Aorta (tissue), 5 donors: ENCODE results near the gene DGKG. TPM values are rescaled to one million over a fixed set of nuclear protein-coding genes. Genes with fewer than 3 reads are reported as not detected.

ENCODE experiments used
- ATAC-seq: fragments of 200-7000 bp; cut with Tn5 transposase; one replicate; pipeline ENCODE4 v1.9.1; 2022; ENCODE audit warnings: moderate library complexity; ENCODE audit not compliant: low FRiP score
- DNase-seq, 2 donors: peaks; one replicate each; pipeline ENCODE4 v3.0.0-alpha.2; 2020
- H3K27ac ChIP-seq, 2 donors: one replicate each; pipeline ENCODE4 v1.5.1; 2013; ENCODE audit warnings: low read length in 2 of 2, mild to moderate bottlenecking in 2 of 2, moderate library complexity in 2 of 2, control low read depth in 1 of 2, inconsistent platforms in 1 of 2, low read depth in 1 of 2
- H3K27me3 ChIP-seq, 2 donors: one replicate each; pipeline ENCODE4 v1.6.1; 2013; ENCODE audit warnings: control low read depth in 1 of 2, low read length in 1 of 2, mild to moderate bottlenecking in 1 of 2, moderate library complexity in 1 of 2; ENCODE audit not compliant: insufficient read depth in 2 of 2, control insufficient read depth in 1 of 2
- H3K36me3 ChIP-seq, 2 donors: one replicate each; pipeline ENCODE4 v1.6.1; 2013; ENCODE audit warnings: control low read depth in 1 of 2, low read length in 1 of 2, mild to moderate bottlenecking in 1 of 2; ENCODE audit not compliant: insufficient read depth in 2 of 2, control insufficient read depth in 1 of 2
- H3K4me1 ChIP-seq, 2 donors: one replicate each; pipeline ENCODE4 v1.6.1; 2013; ENCODE audit warnings: low read length in 2 of 2, control low read depth in 1 of 2, mild to moderate bottlenecking in 1 of 2, moderate library complexity in 1 of 2; ENCODE audit not compliant: insufficient read depth in 2 of 2, control insufficient read depth in 1 of 2
- H3K4me3 ChIP-seq, 2 donors: one replicate each; pipeline ENCODE4 v1.5.1; 2013; ENCODE audit warnings: low read length in 2 of 2, control low read depth in 1 of 2, mild to moderate bottlenecking in 1 of 2
- H3K9me3 ChIP-seq: one replicate; pipeline ENCODE4 v1.6.1; 2013; ENCODE audit warnings: mild to moderate bottlenecking, low read length; ENCODE audit not compliant: control insufficient read depth
- WGBS, 2 donors: extraction: QIAGEN DNeasy Blood & Tissue Kit; methylation state at CpG; one replicate each; pipeline ENCODE4 v1.1.7; 2013; 5-methylcytosine and 5-hydroxymethylcytosine counted together
- intact Hi-C, 2 donors: fragments of 100-400 bp; cut with DNase I; formaldehyde crosslinking; loops; one replicate each; pipeline versions ENCODE4 v1.14.2 to v1.15.0; 2022
- polyA plus RNA-seq, 2 donors: library from polyadenylated mRNA; stranded (reverse); fragments of 200-250 nt; gene quantifications; one replicate each; pipeline ENCODE4 v1.2.3, GENCODE V29; 2013
- total RNA-seq, 2 donors: library from RNA; stranded (reverse); fragmentation: NEBNext Ultra II Directional; extraction: Animal tissue kit (Norgen Biotek cat#: 25700); gene quantifications; one replicate each; pipeline ENCODE4 v1.2.1, GENCODE V29; 2021
- donor health status: healthy with polysubstance abuse.
- donor health status: Bipolar disorder and iron deficiency.
- donor health status: DM: no; HTN: no; CAD: no.
- donor health status: DM: no; HTN: no; CAD: no.
- donor health status: DM: yes; HTN: yes; CAD: no.

The DGKG gene
- total and polyA plus RNA-seq, 4 donors: 0.95 to 37.1 (median 7.4) TPM

GRCh38 chr3:186254676-186255650 lies 107.1 kb downstream of the DGKG start:
- peaks cover 0 to 4% of the 10 kb centered on the region in 2 donors for H3K36me3 ChIP-seq
- WGBS, 2 donors: 82 to 86% methylated on average over 17 of the region's 17 CpGs
- intact Hi-C loops: no loop called here
- DNase-seq: peak in 1 of 2 donors; percentile 63
- no peak overlapping the region for H3K27ac ChIP-seq
- H3K4me1 ChIP-seq: no peaks in the 10 kb centered on the region
- no peaks in the 10 kb centered on the region for H3K27me3 ChIP-seq
- ATAC-seq: no peak
- no peak overlapping the region for H3K4me3 ChIP-seq
- no peaks in the 10 kb centered on the region for H3K9me3 ChIP-seq

- Histone ChIP-seq H3K9me3 (no peaks in the 10 kb centered on the region), H3K36me3 (peaks cover 0 to 4% of the 10 kb centered on the region in 2 donors), H3K27ac (no peak overlapping the region), H3K27me3 (no peaks in the 10 kb centered on the region), H3K4me3 (no peak overlapping the region), H3K4me1 (no peaks in the 10 kb centered on the region)
- intact Hi-C loops: no loop called here
- WGBS, 2 donors: 76 to 81% methylated on average over 8 of the region's 8 CpGs
- ATAC-seq (no peak), DNase-seq (peak; percentile 57 to 71)
These were observed 110.0 kb downstream of the DGKG start for GRCh38 chr3:186251948-186252619.

- no peak for DNase-seq
- no peaks in the 10 kb centered on the region for H3K9me3 ChIP-seq
- H3K27me3 ChIP-seq: no peaks in the 10 kb centered on the region
- H3K36me3 ChIP-seq: peaks cover 0 to 4% of the 10 kb centered on the region in 2 donors
- H3K4me1 ChIP-seq: no peaks in the 10 kb centered on the region
- intact Hi-C loops: loop anchor here in 1 of 2 donors (5.0 kb wide), 1 partner anchor 267 kb away; no protein-coding TSS in a partner anchor
- H3K27ac ChIP-seq: no peak overlapping the region
- 88 to 90% methylated on average over 7 of the region's 7 CpGs for WGBS, 2 donors
- H3K4me3 ChIP-seq: no peak overlapping the region
- no peak for ATAC-seq
These were observed 113.2 kb downstream of the DGKG start for GRCh38 chr3:186248850-186249249.

GRCh38 chr3:186247821-186248814 lies 113.9 kb downstream of the DGKG start:
- Histone ChIP-seq H3K4me1 (no peaks in the 10 kb centered on the region), H3K4me3 (no peak overlapping the region), H3K36me3 (peaks cover 0 to 4% of the 10 kb centered on the region in 2 donors), H3K9me3 (no peaks in the 10 kb centered on the region), H3K27ac (no peak overlapping the region), H3K27me3 (no peaks in the 10 kb centered on the region)
- WGBS, 2 donors: 30 to 43% methylated on average over 5 of the region's 5 CpGs
- ATAC-seq (no peak), DNase-seq (peak in 1 of 2 donors; percentile 67)
- intact Hi-C loops: loop anchor here in 1 of 2 donors (5.0 kb wide), 1 partner anchor 266 kb away; no protein-coding TSS in a partner anchor

- peaks cover 0 to 3% of the 10 kb centered on the region in 2 donors for H3K36me3 ChIP-seq
- H3K9me3 ChIP-seq: no peaks in the 10 kb centered on the region
- intact Hi-C loops: loop anchor here in 1 of 2 donors (5.0 kb wide), 1 partner anchor 265 kb away; no protein-coding TSS in a partner anchor
- no peak overlapping the region for H3K4me3 ChIP-seq
- no peak overlapping the region for H3K27ac ChIP-seq
- 74 to 76% methylated on average over 2 of the region's 2 CpGs for WGBS, 2 donors
- no peaks in the 10 kb centered on the region for H3K4me1 ChIP-seq
- no peak for ATAC-seq
- no peak for DNase-seq
- no peaks in the 10 kb centered on the region for H3K27me3 ChIP-seq
These were observed 115.1 kb downstream of the DGKG start for GRCh38 chr3:186246941-186247340.

- ATAC-seq (no peak), DNase-seq (no peak)
- H3K9me3 ChIP-seq: no peaks in the 10 kb centered on the region
- H3K4me1 ChIP-seq: no peaks in the 10 kb centered on the region
- no peak overlapping the region for H3K4me3 ChIP-seq
- no peak overlapping the region for H3K27ac ChIP-seq
- 96 to 99% methylated on average over 6 of the region's 6 CpGs for WGBS, 2 donors
- intact Hi-C loops: no loop called here
- H3K36me3 ChIP-seq: no peaks in the 10 kb centered on the region
- H3K27me3 ChIP-seq: no peaks in the 10 kb centered on the region
These were observed 118.0 kb downstream of the DGKG start for GRCh38 chr3:186244016-186244415.

GRCh38 chr3:186241910-186242821 lies 119.9 kb downstream of the DGKG start:
- peaks cover 0 to 2% of the 10 kb centered on the region in 2 donors for H3K36me3 ChIP-seq
- 41 to 52% methylated on average over 21 of the region's 21 CpGs for WGBS, 2 donors
- no peaks in the 10 kb centered on the region for H3K27me3 ChIP-seq
- peak; percentile 84 to 87 for DNase-seq
- intact Hi-C loops: loop anchor here in 1 of 2 donors (1.0 kb wide), 1 partner anchor 259 kb away; no protein-coding TSS in a partner anchor
- H3K27ac ChIP-seq: no peak overlapping the region
- no peak overlapping the region for H3K4me3 ChIP-seq
- no peaks in the 10 kb centered on the region for H3K9me3 ChIP-seq
- ATAC-seq: peak; percentile 84
- H3K4me1 ChIP-seq: no peaks in the 10 kb centered on the region
